Coronary artery (tissue), 2 donors: Measurements from ENCODE around the gene ZNF536.

ENCODE experiments used
- DNase-seq: peaks from one replicate; pipeline ENCODE4 v3.0.0-alpha.2; 2017; ENCODE audit warnings: low spot score
- H3K27ac ChIP-seq, 2 donors: fragments of 200-600 bp; sonication (generic); one replicate each; pipeline ENCODE4 v1.5.1; 2016 to 2019
- H3K4me3 ChIP-seq: fragments of 200-600 bp; sonication (generic); 2 replicates; pipeline ENCODE4 v1.5.1; 2016; ENCODE audit warnings: mild to moderate bottlenecking, moderate library complexity
- TF ChIP-seq, protein P1 (sequence below): fragments of 200-600 bp; sonication (generic); IDR thresholded peaks from one replicate; pipeline ENCODE4 v1.5.1; 2019; ENCODE audit warnings: antibody characterized with exemption

The ZNF536 gene

DNA sequence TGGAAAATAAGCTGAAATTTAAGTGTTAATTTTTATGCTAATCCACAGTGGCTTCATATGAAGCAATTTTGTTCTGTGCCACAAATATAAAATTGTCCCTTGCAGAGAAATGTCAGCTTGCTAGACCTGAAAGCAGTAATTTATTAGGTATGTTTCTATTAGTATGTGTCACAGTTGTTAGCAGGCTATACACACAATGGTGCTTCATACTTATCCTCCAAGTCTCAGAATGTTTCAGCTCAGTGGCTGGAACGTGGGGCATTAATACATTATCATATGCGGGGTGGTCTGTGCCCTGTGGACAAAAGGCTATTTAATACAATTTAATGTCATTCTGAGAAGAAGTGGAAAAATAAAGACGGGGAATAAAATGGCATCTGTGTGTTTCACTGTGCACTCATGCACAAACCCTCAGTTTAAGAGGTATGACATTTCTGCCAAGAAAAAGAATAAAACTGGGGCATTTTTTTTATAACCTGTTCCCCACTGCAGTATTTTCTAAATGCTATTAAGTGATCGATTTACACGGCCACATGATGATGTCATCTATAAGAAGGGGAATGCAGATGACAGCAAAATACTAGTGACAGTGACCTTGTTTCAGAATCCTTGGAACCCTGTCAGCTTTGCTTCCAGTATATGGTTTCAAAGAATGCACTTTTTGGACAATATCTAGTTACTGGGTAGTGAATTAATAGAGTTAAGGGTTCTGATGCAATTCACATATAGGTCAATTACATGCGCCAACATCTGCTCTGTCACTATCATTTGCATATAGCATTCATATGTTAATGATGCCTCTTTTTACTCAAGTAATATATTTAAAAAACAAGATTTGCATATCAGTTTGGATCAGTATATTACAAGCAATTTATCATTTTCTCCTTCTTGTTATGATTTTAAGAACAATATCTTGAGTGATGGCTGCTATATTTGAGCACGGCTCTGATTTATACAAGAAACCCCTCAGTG lies 21.2 kb upstream of the ZNF536 start:
- Histone ChIP-seq H3K4me3 (no peak overlapping the region), H3K27ac (no peak overlapping the region)
- TF ChIP-seq, protein P1, sequence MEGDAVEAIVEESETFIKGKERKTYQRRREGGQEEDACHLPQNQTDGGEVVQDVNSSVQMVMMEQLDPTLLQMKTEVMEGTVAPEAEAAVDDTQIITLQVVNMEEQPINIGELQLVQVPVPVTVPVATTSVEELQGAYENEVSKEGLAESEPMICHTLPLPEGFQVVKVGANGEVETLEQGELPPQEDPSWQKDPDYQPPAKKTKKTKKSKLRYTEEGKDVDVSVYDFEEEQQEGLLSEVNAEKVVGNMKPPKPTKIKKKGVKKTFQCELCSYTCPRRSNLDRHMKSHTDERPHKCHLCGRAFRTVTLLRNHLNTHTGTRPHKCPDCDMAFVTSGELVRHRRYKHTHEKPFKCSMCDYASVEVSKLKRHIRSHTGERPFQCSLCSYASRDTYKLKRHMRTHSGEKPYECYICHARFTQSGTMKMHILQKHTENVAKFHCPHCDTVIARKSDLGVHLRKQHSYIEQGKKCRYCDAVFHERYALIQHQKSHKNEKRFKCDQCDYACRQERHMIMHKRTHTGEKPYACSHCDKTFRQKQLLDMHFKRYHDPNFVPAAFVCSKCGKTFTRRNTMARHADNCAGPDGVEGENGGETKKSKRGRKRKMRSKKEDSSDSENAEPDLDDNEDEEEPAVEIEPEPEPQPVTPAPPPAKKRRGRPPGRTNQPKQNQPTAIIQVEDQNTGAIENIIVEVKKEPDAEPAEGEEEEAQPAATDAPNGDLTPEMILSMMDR = no peak
- DNase-seq = no peak

DNA sequence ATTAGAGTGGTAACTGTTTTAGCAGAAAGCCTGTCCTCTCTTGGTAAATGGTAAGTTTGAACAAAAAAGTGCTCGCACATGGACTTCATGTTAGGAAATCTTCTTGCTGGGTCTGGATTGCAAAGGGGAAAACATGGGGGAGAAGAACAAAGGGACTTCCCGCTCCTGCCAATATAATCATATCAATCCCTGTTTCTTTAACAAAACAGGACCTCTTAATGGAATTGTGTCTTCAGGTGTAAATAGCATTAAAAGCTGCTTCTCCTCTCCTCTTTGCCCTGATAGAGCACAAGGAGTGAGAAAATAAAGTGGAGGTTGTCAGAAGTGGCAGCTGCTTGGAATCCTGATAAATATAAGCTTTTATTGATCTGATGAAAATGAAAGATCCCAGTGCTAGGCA lies 20.4 kb upstream of the ZNF536 start:
- no peak for DNase-seq

GRCh38 chr19:30353394-30353945 lies 18.7 kb upstream of the ZNF536 start:
- no peak for DNase-seq
- Histone ChIP-seq H3K4me3 (no peak overlapping the region), H3K27ac (no peak overlapping the region)
- TF ChIP-seq, protein P1 = no peak

More for the DNA sequence above, 20.4 kb upstream of the ZNF536 start:
- H3K4me3 ChIP-seq = no peak overlapping the region
- no peak overlapping the region for H3K27ac ChIP-seq
- TF ChIP-seq, protein P1 = no peak

DNA sequence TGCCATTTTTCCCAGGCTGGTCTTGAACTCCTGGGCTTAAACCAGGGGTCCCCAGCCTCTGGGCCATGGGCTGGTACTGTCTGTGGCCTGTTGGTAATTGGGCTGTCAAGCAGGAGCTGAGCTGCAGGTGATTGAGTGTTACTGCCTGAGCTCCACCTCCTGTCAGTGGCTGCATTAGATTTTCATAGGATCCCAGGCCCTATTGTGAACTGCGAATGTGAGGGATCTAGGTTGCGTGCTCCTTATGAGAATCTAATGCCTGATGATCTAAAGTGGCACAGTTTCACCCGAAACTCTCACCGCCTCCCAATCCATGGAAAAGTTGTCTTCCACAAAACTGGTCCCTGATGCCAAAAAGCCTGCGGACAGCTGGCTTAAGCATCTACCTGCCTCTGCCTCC lies 16.6 kb upstream of the ZNF536 start:
- no peak overlapping the region for H3K27ac ChIP-seq
- no peak for DNase-seq
- H3K4me3 ChIP-seq = no peak overlapping the region
- TF ChIP-seq, protein P1 = no peak

DNA sequence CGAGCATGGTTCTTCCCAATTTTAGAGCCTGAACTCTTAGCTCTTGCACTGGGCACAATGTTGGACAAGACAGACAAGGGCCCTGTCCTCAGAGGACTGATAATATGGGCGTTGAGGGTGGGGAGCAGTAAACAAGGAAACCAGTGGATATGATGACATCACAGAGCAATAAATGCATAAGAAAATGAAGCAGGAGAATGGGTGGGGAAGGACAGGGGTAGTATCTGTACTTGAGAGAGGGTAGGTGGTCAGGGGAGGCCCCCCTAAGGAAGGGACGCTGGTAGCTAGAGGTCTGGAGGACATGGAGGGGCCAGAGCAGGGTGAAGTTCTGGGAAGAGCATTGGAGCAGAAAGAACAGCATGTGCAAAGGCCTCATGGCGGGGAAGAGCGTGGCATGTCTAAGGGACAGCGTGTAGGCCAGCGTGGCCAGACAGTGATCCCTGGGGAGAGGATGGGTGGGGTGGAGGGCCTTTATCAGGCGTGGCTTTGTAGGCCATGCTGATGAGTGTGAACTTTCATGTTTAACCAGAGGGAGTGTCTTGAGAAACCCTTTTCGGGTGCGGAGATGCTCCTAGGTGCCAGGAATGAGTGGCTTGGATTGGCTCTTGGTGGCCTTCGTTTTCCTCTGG lies 15.1 kb upstream of the ZNF536 start:
- TF ChIP-seq, protein P1 = no peak
- Histone ChIP-seq H3K27ac (no peak overlapping the region), H3K4me3 (no peak overlapping the region)
- DNase-seq = no peak

- no peak for DNase-seq
- no peak overlapping the region for H3K4me3 ChIP-seq
- TF ChIP-seq, protein P1 = no peak
- H3K27ac ChIP-seq = no peak overlapping the region
Measured at GRCh38 chr19:30357580-30357954, 14.6 kb upstream of the ZNF536 start.
